GM21825 (cell line): Measurements from ENCODE around the gene ARHGAP15.

ENCODE experiments used
- ATAC-seq: cut with Tn5 transposase; IDR thresholded peaks from one replicate; pipeline ENCODE4 v1.9.1; 2021; ENCODE audit warnings: mild to moderate bottlenecking, moderate library complexity; ENCODE audit not compliant: unreplicated experiment

The ARHGAP15 gene

DNA sequence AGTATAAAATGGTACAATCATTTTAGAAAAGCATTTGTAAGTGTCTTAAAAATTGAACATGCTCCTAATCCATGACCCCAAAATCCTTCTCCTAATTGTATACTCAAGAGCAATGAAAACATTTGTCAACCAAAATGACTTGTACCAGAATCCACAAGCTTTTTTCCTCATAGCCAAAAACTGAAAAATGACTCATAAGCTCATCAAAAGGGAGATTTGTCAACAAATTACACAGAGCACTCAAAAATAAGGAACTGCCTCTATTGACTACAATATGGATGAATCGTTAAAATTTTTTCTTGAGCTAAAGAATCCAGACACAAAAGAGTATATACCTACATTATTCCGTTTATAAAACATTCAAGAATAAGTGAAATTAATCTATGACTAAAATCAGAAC is 544.8 kb downstream of the ARHGAP15 start:
- ATAC-seq: no peak

DNA sequence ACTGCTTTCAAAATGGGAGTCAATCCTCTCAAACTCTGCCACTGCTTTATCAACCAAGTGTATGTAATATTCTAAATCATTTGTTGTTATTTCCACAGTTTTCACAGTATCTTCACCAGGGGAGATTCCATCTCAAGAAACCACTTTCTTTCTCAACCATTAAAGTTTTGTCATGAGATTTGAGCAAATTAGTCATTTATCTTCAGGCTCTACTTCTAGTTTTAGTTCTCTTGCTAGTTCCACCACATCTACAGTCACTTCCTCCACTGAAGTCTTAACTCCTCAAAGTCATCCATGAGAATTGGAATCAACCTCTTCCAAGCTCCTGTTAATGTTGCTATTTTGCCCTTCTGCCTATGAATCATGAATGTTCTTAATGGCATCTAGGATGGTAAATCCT is 545.8 kb downstream of the ARHGAP15 start:
- ATAC-seq: no peak

DNA sequence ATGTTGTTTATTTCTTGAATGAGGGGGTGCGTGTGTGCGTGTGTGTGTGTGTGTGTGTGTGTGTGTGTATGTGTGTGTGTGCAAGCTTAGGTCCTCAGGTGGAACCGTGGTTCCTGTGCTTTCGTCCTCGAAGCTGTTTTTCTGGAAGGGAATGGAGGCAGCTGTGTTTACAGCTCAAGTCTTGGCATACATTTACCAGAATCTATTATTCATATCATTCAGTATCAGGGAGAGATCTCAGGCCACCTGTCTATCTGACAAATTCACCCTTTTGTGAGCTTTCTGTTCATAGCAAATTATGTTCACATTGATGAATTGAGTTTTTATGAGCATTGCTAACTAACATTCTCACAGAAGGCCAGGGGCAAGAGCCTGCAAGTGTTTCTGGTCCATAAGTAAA is 550.4 kb downstream of the ARHGAP15 start:
- ATAC-seq: no peak

DNA sequence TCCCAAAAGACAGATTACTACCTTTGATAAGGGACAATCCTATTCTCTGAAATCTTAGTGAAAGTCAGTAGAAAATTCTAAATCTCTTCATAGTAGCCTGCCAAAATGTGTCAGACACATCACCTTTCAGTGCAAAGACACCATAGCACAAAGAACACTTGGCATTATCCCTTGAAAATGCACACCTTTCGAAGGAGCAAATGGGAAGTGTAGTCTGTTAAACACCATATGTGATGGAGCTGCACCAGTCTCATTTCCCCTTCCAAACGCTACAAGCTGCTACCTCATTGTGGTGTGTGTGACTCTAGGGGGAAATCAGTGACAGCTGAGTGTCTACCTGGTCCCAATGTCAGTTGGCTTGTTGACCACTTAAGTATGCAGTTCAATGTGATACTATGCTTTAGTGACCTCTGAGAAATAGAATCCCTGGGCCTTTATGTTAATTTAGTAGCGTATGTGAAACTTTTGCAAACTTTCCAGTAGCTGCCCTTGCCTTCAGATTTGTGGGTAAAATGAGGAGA is 551.7 kb downstream of the ARHGAP15 start:
- no peak for ATAC-seq

DNA sequence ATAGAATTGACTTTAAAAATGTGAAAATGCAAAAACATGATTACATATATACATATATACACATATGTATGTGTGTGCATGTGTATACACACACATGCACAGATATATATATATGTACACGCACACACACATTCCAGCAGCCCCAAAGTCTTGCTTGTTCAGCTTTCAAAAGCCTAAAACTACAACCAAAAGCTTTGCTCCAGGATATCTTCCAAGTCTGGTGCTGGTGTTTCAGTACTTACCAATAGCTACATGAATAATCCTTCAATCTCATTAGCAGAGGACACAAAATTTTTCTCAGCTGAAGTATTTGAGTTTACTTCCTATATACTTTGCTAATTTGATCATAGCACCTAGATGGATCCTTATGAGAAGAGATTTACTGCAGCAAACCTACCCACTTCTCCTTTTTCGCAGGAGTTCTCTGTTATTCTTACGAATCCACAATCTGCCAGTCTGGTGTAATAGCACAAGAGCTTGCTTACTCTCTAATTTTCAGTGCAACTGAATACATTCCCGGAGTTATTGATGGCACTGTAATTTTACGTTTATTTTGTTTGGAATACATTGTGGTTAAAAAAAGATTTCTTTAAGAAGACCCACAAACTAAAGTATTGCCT is 553.3 kb downstream of the ARHGAP15 start:
- ATAC-seq: no peak

DNA sequence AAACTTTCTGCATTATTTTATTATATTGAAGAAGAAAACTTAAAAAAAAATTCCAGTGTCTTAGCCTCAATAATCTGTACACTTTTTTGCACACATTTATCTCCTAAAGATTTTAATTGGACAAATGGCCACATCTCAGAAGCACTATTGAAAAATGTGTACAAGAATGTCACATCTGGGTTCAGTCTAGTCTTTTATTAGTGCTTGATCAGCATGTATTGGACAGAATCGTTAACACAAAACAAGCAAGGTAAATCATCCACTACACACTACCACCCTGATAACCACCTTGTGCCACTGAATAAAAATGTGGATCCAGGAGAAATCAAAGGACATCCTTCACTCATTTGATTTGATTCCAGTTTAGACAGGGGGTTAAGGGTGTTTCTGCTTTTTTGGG is 554.8 kb downstream of the ARHGAP15 start:
- no peak for ATAC-seq

DNA sequence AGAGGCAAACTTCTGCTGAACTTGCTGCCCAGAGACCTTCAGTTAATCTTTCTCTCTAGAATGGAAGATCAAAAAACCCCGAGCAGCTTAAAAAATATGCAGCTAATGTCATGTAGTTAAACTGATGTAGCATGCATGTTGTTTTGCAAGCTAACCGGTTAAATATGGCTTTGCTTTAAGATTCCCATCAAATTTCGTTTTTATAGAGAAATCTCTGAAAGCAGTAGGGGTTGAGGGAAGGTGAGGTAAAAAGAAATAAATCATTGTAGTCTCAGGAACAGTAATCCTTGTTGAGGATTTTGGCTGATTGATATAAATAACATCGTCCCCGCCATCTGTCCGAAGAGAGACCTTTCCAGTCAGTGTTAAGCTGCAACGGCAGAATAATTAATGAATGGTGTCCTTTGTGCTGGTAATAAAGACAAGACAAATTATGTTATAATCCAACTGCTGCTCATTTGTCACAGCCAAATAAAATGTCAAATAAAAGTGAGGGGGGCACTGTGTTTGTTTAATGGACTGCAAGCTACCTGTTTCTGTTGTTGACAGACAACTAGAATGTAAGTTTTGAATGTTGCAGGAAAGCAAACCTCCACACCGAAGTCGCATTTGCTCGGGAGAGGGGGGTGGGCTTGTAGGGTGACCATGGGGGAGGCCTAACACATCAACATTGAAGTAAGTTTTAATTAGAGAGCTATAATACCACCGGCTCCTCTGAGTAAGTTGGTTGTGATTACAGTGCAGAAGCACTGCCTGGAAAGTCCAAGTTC is 555.5 kb downstream of the ARHGAP15 start:
- no peak for ATAC-seq

DNA sequence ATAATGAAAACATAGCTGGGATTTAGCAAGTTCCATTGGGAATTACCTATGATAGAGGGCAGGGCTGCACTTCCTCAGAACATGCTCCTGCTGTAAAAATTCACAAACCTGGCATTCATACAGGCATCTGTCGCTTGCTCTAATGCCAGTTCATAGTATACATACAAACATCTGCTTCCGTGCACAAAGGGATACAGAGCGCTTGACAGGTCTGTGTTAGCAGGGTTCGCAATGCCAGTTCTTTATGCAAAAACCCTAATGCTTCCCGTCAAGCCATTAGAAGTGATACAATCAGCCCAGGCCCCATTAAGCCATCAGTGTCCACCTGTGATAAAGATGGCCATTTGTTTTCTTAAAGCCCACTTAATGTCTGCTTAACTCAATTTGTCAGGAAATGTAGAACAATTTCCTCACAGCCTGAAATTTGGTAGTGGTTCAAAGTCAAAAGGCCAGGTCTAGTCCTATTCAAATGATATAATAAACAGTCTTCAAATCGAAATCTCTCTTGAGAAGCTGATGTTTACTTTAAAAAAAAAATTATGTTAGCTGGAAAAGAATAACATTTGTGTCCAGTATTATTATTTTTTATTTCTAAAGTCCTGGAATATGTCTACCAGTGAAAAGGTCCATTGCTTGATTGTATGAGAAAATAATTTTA is 556.3 kb downstream of the ARHGAP15 start:
- ATAC-seq: no peak

DNA sequence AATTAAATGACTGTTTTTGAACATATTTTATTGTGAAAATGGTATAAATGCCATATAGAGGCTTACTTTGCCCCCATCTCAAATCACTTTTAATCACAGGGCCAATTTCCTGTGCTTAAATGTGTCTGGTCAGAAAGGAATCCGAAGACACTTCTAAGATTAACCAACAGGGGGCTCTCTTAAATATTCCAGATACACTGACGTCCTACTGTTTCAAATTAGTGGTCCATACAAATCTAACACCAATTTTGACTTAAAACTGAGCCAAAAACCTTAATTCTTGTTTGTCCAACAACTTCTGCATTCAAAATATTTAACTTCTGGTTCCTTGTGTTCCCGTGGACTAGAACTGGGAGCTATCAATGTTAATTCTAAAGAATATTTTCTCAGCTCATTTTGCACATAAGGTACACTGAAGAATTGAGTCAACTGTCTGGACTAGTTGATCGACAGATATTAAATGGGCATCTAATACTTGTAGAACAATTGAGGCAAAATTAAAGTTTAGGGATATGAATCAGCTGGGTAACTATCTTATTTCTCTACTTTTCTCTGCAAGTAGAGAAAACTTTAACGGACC is 557.5 kb downstream of the ARHGAP15 start:
- ATAC-seq: no peak

DNA sequence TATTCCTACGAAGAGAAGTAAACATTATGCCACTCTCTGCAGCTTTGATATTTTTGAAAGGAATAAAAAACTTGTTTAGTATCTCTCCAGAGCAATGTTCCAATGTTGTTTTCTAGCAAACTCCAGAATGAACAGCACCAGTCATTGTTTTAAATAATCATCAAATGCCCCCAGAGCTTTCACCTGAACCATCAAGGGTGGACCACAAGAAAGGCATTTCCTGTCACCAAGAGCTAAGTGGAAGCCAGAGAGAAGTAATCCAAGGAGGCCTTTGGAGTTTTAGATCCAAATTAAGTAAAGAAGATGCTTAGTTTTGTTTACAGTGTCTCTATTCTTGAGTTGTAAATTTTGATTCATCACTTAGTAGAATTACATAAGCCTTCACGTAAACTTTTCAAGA is 559.0 kb downstream of the ARHGAP15 start:
- no peak for ATAC-seq

DNA sequence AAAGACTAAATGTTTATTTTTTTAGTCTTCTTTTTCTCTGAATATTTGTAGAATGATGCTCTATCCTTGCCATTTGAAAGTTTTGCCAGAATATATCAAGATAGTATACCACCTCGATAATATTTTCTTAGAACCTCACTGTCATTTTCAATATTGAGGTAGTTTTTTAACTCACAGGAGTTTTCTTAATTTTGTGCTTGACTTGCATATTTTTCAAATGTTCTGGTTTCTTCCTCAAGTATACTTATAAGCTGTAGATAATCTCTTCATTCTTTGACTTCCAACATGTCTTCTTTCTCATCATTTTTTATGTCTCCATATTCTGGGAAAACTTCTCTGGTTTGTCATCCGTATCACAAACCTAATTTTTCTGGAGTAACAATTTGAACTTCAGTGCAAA is 559.6 kb downstream of the ARHGAP15 start:
- ATAC-seq: no peak

DNA sequence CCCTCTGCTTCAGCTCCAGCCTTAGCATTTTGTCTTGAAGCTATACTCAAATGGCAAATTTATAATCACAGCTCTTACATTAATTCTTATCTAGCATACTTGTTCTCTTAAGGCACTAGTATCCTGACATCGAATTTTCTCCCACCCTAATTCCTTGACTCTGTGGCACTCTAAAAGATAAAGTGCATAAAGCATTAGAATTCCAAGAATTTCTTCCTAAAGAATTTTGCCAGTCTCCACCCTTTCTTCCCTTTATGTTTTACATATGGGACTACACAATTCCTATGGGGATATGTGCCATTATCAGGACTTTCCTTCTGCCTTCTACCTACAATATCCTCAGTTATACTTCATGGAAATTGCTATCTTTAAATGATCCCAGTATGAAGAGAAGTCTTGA is 560.3 kb downstream of the ARHGAP15 start:
- no peak for ATAC-seq

DNA sequence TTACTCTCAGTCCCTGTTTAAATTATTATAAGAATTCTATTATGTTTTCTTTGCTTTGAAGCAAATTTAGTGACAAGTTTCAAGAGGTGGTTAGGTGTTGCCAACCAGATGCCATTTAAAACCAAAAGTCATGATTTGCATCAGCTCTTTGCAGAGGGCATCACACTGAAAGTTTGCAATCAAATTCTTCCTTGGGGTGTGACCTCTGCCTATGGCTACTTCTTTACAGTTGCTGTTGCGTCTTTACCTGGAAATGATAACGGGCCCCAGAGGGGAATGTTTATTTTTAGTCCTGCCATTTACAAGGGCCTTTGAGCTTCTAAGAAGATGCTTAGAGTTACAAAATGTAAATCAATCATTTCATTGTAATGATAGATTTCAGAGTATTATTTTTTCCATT is 561.0 kb downstream of the ARHGAP15 start:
- ATAC-seq: no peak

DNA sequence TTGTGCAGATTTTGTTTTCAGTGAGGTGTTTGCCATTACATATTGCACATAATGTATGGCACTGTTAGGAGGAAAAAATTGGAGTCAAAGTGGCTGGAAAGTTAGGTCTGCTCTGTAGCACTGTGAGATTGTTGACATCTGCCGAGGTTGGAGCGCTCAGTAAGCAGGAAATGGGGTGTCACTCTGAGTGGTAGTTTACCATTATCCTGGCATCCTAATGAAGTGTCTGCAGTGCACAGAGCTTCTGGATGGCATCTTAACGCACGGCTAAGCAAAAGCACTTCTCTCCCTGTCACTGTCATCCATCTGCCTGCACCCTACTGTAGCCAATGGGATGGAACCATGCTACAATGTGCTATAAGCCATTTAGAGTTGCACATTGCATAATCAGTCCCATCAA is 561.9 kb downstream of the ARHGAP15 start:
- no peak for ATAC-seq

DNA sequence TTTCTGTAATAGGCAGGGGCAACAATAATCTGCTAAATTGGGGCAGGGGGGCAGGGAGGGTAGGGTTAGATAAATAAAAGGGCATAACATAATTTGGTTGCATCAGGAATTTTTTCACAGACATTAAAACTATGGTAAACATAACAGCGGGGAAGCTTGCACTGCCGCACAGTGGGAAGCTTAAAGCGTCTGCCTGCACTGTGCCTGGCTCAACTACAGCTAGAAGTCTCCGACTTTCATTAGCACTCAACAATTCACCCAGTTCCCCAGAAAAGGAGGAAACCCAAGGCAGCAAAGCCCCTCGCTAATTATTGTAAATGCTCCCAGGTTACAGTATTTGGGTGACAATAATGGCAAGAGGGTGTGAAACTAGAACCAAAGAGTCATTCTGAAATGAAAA is 562.9 kb downstream of the ARHGAP15 start:
- ATAC-seq: no peak

DNA sequence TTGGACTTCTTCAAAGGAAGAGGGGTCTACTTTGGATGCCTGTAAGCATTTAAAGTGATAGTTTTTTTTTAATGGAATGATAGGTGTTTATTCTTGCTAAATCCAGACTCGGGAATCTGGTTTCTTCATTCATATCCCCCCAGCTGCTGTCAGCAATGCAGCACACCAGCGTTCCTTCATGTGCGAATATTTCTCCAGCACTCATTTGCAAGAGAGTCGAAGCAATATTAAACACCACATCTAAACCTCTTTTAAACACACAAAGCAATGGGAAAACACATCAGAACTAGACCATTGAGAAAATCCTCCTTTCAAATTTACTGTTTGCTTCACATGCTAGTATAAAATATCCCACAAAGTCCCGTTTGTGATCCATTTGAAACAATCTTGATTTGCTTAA is 563.7 kb downstream of the ARHGAP15 start:
- ATAC-seq: no peak

DNA sequence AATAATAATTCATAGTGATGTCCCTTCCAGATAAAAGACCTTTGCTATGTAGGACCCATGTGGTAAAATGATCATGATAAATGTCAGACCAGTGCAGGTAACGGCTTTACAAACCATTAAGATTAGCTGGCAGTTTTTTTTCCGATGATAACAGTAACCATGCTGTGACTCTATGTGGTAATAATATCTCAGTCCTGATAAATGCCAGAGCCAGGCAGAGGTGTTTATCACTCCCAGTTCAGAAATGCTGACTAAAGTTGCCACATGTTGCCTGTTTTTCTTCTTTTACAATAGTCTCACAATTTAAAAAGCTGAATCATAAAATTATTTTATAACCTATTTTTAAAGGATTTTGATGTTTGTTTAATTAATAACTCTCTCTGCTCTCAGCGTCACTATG is 565.1 kb downstream of the ARHGAP15 start:
- no peak for ATAC-seq

DNA sequence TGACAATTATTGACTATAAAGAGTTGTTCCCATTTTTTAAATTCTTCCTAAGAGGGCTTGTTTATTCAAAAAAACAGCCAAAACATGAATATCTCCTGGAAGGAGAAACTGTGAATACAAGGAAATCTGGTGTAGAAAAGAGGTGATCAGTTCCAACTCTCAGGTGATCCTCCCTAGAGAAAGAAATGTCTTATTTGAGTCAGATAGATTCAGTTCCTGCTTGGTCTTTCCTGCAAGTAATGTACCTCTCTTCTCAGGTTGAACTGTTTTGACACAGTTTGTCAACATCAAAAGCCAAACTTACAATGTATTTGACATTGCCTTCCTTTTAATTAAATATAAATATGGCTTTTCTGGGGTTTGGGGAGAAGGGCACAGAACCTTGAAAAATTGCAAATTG is 567.4 kb downstream of the ARHGAP15 start:
- no peak for ATAC-seq

DNA sequence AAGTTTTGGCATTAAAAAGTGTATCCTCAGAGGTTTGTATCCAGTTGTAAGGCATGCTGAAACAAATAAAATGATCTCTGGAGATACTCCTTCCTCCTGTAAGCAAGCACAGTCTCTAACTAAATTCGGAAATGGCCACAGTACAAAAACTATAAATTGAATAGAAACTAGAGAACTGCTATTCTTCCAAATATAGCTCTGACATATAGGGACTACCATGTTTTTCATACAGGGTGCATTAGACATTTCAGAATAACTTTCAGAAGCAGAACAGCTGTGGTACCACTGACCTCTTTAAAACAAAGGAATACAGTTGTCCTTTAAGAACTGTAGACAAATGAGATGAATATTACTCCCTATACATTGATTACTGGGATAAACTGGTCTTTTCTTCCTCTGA is 568.5 kb downstream of the ARHGAP15 start:
- ATAC-seq: peak; percentile 57

DNA sequence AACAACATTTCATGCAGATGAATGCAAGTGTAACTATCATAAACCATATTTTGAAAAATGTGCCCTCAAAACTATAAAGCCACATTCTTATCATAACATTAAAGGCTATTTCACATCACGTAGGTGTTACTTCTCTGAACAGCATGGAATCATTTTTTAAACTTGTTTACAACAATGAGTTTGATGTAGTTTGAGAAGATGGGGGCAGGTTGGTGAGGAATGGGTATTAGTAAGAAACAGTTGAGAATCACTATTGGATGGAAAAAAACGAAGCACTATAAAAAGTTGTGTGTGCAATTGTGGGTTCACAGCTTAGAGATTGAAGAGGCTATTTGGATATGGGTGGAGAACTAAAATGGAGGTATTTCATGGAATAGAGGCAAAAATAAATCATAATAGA is 569.1 kb downstream of the ARHGAP15 start:
- no peak for ATAC-seq

DNA sequence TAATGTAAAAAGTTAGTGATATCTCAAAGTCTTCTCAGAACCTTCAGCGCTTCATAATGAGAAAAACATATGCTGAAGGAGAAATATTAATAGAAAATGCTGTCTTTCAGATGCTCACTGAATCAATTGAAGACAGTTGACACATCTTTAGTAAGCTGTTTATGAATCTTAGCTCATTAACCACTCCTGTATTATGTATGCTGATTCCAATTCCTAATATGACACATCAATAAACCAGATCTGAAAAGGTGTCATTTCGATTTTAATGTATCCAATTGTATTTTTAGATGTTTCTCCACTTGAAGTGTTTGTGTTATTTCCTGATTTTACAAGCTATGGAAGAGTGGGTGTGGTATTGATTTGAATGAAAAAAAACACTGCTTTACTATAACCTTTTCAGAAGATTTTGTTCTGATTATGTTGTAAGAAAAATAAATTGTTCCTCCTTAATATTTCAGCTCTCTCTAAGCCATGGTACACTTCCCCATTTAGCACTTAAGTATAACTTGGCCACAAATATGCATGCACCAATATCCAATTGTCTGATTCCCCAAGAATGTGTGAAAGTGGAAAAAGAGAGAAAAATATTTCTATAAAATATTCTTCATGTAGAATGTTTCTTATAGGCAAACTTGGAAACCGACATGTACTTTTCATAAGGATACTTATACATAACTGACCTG is 569.8 kb downstream of the ARHGAP15 start:
- no peak for ATAC-seq
